ACHN (cell line): ENCODE measurements around the gene DGKZ.

Experiments used
- DNase-seq: peaks from one replicate; pipeline ENCODE4 v3.0.0-alpha.2; 2015
- in situ Hi-C: cut with HindIII; loops from 2 replicates; pipeline ENCODE4 v1.10.0; 2017; ENCODE audit warnings: low sequenced_read_pairs, low pct_ligation_motif_present, low pct_unique_long_range_greater_than_20kb

The DGKZ gene

GRCh38 chr11:46410021-46410420 lies 62.8 kb downstream of the DGKZ start:
- DNase-seq = no peak
- in situ Hi-C loops = no loop called here

GRCh38 chr11:46413760-46414465 lies 66.7 kb downstream of the DGKZ start:
- in situ Hi-C loops = no loop called here
- DNase-seq = no peak

GRCh38 chr11:46414466-46414796 lies 67.2 kb downstream of the DGKZ start:
- in situ Hi-C loops = no loop called here
- no peak for DNase-seq

GRCh38 chr11:46414879-46415278 lies 67.6 kb downstream of the DGKZ start:
- DNase-seq = no peak
- in situ Hi-C loops = no loop called here

GRCh38 chr11:46417711-46418110 lies 70.4 kb downstream of the DGKZ start:
- in situ Hi-C loops = no loop called here
- DNase-seq = no peak

GRCh38 chr11:46418751-46419150 lies 71.5 kb downstream of the DGKZ start:
- in situ Hi-C loops = no loop called here
- no peak for DNase-seq

- DNase-seq = no peak
- in situ Hi-C loops = no loop called here
Measured at GRCh38 chr11:46420513-46420912, 73.2 kb downstream of the DGKZ start.

- in situ Hi-C loops = no loop called here
- no peak for DNase-seq
Measured at GRCh38 chr11:46421257-46421880, 74.1 kb downstream of the DGKZ start.

- in situ Hi-C loops = no loop called here
- DNase-seq = no peak
Measured at GRCh38 chr11:46422588-46422987, 75.3 kb downstream of the DGKZ start.

- no peak for DNase-seq
- in situ Hi-C loops = no loop called here
Measured at GRCh38 chr11:46426233-46426991, 79.1 kb downstream of the DGKZ start.

GRCh38 chr11:46427364-46427763 lies 80.1 kb downstream of the DGKZ start:
- in situ Hi-C loops = no loop called here
- DNase-seq = no peak

- DNase-seq = no peak
- in situ Hi-C loops = no loop called here
Measured at GRCh38 chr11:46429717-46430116, 82.5 kb downstream of the DGKZ start.
